HG03457 (cell line): ENCODE results near the gene APEX1.
"Not testable (repeated sequence)": the region's sequence is repeated elsewhere in the genome, so short reads cannot be mapped to it uniquely, and the experiment has no call there.

Experiments used
- ATAC-seq: cut with Tn5 transposase; IDR thresholded peaks from one replicate; pipeline ENCODE4 v1.9.1; 2021; ENCODE audit warnings: moderate number of reproducible peaks; ENCODE audit not compliant: unreplicated experiment

The APEX1 gene

DNA sequence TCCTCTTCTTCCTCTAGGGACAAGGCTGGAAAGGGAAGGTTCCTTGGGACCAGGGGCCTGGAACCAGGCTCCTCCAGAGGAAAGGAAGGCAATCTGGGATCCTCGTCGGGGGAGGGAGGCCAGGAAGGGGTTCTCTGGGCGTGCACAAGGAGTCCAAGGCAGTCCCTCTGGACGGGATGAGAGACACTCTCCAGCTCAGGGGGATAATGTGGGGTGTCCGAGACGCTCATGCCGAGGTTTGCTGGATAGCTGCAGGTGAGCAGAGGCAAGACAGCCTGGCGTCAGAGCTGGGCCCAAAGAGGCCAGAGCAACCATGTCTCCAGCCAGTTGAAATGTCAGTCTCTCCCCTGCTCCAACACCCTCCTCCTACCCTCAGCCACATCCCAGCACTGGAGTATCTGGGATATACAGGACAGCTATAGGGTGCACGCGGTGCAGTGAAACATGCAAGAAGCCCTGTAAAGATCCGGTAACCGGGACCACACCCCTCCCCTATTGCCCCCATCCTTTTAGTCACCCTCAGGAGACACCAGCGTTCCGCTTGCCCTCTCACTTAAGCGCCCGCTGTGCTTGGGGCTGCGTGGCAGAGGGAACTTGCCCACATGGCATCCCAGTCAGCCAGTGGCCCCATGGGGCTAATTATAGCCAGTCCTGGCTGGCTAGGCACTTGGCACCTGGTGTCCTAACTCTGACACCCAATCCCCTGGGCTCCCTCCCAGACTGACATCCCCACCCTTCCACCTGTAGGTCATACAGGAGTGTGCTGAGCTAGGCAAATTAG is 19.3 kb upstream of the APEX1 start, which contains the start of gene KLHL33:
Gene KLHL33, minus strand, starts transcription at position 585 of the 781 bp plus-strand sequence. Its CDS starts 355 bp downstream, at position 230.
- no peak for ATAC-seq

GRCh38 chr14:20436363-20436755 is 18.7 kb upstream of the APEX1 start:
- ATAC-seq: no peak

- ATAC-seq: no peak
Measured at GRCh38 chr14:20438664-20439063, 16.4 kb upstream of the APEX1 start.

GRCh38 chr14:20440465-20440864 is 14.6 kb upstream of the APEX1 start:
- ATAC-seq: no peak

GRCh38 chr14:20440882-20441281 is 14.1 kb upstream of the APEX1 start:
- no peak for ATAC-seq

GRCh38 chr14:20441461-20441860 is 13.6 kb upstream of the APEX1 start:
- ATAC-seq: no peak

- not testable (repeated sequence) for ATAC-seq
Measured at GRCh38 chr14:20443650-20444049, 11.4 kb upstream of the APEX1 start.

DNA sequence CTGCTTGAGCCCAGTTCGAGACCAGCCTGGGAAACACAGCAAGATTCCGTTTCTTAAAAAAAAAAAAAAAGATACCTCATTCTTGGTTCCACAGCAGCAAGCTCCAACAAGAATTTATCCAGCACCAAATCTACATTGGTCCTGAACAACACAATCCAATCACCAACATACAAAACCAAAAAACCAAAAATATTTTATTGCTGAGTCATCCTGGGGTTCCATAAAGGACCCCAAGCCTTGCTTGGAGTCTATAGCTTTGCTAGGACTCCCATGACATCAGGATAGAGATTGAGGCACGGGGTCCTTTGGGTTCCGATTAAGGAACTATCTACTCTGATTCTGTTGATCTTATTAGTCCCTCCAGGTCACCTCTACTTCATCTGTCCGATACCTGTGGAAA is 8.1 kb upstream of the APEX1 start:
- no peak for ATAC-seq

GRCh38 chr14:20452831-20453230 is 2.2 kb upstream of the APEX1 start:
- not testable (repeated sequence) for ATAC-seq

GRCh38 chr14:20455355-20456300 is 602 bp downstream of the APEX1 start:
- peak; percentile 32 for ATAC-seq

GRCh38 chr14:20456971-20457370 is 1.9 kb downstream of the APEX1 start:
- no peak for ATAC-seq

GRCh38 chr14:20458031-20458789 is 3.2 kb downstream of the APEX1 start:
- ATAC-seq: no peak

DNA sequence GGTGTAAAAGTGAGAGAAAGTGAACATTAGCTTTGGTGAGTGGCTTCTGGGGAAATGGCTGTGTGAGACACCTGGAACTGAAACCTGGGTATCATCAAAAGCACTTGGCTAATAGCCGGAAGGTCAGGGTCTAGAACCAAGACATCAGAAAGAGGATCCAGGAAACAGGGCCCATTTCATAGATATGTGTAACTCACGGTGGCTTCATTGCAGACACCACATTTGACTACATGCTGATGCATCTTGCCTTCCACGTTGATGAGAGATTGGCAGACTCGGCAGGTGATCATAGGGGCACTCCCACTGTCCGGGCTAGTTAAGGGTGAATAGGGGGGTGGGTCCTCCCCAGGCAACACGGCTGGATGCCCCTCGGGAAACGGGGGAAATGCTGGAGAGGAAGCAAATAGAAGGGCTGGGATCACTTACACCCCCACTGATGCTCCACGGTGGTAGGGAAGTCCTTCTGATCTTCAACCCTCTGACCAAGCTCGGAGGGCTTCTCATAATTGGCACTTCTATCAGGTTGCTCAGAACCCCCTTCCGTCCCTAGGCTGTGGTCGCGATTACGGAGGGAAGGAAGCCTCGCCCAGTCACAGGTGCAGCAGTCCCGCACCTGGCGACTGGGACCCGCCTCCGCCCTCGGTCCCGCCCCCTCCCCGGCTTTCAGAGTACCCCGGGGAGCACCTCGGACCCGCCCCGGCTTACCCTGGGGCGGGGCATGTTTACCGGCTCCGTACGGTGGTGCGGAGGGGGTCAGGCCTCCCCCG is 5.6 kb downstream of the APEX1 start:
- no peak for ATAC-seq

DNA sequence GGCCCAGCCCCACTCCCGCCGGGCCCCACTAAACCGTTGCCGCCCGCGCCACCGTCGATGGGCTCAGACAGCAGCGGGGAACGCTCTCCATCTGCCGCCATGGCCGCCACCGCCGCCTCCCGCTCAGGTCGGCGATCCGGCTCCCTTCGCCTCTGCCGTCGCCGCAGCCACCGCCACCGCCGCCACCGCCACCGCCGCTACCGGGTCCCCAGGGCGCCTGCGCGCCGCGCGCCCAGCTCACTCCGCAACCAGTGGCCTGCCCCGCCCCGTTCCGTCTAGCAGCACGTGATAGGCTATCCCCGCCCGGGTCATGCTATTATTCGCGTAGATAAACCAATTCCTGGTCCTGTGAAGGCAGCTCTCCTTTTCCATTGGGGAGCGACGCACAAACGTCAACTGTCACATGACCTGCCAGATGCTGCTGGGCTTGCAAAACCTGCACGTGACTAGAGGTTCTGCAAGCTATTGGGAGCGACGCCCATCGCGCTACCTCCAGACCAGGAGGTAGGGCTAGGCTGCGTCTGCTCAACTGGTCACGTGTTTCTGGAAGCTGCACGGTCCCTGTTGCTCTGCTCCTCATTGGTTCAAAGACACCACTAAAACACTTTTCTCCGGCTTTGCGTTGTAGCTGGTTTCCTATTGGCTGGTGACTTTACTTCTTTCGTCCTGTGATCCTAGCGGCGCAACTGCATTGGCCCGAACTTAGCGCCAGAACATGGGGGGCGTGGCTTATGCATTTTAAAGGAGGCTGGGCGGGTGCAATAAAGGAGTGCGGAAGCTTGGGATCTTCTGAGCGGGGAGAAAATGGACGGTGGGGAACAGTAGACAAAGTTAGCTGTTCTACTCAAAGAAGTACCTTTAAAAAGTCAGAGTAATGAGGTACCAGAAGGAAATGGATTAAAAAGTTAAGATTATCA is 6.5 kb downstream of the APEX1 start, which contains the start of gene PIP4P1:
Gene PIP4P1, minus strand, starts transcription at position 210 of the 917 bp plus-strand sequence. Its CDS starts 109 bp downstream, at position 101.
- peak; percentile 91 for ATAC-seq

GRCh38 chr14:20468764-20469241 is 13.8 kb downstream of the APEX1 start:
- no peak for ATAC-seq

- ATAC-seq: peak; percentile 87
Measured at GRCh38 chr14:20469242-20469889, 14.3 kb downstream of the APEX1 start, which contains the start of gene PNP. TSS of gene PNP (plus strand) at chr14:20469406. CDS start at chr14:20469525, 119 bp downstream.

DNA sequence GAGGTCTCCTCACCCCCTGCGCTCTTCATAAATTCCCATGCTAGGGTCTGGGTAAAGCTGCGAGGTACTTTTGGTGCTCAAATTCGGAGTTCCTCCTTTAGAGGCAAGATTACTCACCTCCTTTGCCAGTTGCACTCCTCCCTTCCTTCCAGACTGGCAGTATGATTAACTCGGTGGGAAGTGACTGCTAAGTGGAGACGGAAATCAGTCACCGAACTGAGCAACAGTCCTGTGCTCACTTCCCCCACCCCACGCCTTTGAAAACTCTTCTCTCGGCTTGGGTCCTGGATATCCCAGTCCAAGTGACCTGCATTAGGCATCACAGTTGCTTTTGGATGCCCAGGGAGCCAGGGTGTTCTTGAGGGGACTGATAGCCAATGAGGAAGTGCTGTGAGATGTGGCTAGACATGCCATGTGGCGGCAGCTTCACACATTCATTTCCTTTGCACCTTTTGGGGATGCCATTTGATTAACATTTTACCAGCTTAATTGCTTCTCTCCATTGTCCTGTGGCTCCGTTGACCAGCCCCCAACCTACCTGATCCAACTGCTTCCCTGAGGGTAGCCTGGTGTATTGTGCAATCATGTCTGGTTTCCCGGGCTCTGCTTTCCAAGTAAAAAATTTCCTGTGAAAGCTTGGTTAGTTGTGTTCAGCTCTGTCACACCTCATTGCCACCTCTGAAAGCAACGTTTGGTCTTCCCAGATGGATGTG is 15.0 kb downstream of the APEX1 start:
- ATAC-seq: peak; percentile 18

GRCh38 chr14:20470603-20470901 is 15.5 kb downstream of the APEX1 start:
- ATAC-seq: no peak
